ENCODE results near the gene GNG2. TPM values are rescaled to one million over a fixed set of nuclear protein-coding genes. Genes with fewer than 3 reads are reported as not detected.

GNG2 gene
- total RNA-seq, 1 experiment from 2014 or later = 18.9 TPM

GRCh38 chr14:51924600-51924999 is 64.2 kb downstream of the GNG2 start:
- POLR2A ChIA-PET (ENCODE audit: low non-redundant PET) = no interaction called here
- H3K4me3 ChIP-seq (ENCODE audit: low read depth, low read length, poor library complexity, severe bottlenecking) = no peak overlapping the region
- H3K27ac ChIP-seq (ENCODE audit: low read depth, low read length, poor library complexity, severe bottlenecking) = no peak overlapping the region
- no peaks in the 10 kb centered on the region for H3K27me3 ChIP-seq (replicated peaks; ENCODE audit: insufficient read depth, low read depth, low read length, poor library complexity)
- no TSS peak for BruUV-seq (replicated peaks)
- no peak for DNase-seq (ENCODE audit: low spot score)
- CTCF ChIA-PET = no interaction called here
- TF ChIP-seq, protein P1, sequence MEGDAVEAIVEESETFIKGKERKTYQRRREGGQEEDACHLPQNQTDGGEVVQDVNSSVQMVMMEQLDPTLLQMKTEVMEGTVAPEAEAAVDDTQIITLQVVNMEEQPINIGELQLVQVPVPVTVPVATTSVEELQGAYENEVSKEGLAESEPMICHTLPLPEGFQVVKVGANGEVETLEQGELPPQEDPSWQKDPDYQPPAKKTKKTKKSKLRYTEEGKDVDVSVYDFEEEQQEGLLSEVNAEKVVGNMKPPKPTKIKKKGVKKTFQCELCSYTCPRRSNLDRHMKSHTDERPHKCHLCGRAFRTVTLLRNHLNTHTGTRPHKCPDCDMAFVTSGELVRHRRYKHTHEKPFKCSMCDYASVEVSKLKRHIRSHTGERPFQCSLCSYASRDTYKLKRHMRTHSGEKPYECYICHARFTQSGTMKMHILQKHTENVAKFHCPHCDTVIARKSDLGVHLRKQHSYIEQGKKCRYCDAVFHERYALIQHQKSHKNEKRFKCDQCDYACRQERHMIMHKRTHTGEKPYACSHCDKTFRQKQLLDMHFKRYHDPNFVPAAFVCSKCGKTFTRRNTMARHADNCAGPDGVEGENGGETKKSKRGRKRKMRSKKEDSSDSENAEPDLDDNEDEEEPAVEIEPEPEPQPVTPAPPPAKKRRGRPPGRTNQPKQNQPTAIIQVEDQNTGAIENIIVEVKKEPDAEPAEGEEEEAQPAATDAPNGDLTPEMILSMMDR (conservative IDR thresholded peaks at IDR 0.05; ENCODE audit: low read depth, low read length) = no peak
- no peak for TF ChIP-seq EZH2 (IDR thresholded peaks at IDR 0.05; ENCODE audit: borderline replicate concordance, low read depth, low read length, poor library complexity, severe bottlenecking)
- H3K9me3 ChIP-seq (ENCODE audit: low read depth, low read length, poor library complexity, severe bottlenecking) = no peaks in the 10 kb centered on the region
- no peaks in the 10 kb centered on the region for H3K36me3 ChIP-seq (ENCODE audit: insufficient read depth, low read length, poor library complexity, severe bottlenecking)
- intact Hi-C loops (cut with micrococcal nuclease; ENCODE audit: unreplicated experiment) = no loop called here
- peaks cover 11% of the 10 kb centered on the region for H3K4me1 ChIP-seq (ENCODE audit: insufficient read depth, low read length, poor library complexity, severe bottlenecking)

GRCh38 chr14:51925980-51926379 is 65.6 kb downstream of the GNG2 start:
- Histone ChIP-seq H3K4me1 (ENCODE audit: insufficient read depth, low read length, poor library complexity, severe bottlenecking) (peaks cover 11% of the 10 kb centered on the region), H3K27me3 (replicated peaks; ENCODE audit: insufficient read depth, low read depth, low read length, poor library complexity) (no peaks in the 10 kb centered on the region), H3K4me3 (ENCODE audit: low read depth, low read length, poor library complexity, severe bottlenecking) (no peak overlapping the region), H3K9me3 (ENCODE audit: low read depth, low read length, poor library complexity, severe bottlenecking) (no peaks in the 10 kb centered on the region), H3K27ac (ENCODE audit: low read depth, low read length, poor library complexity, severe bottlenecking) (no peak overlapping the region), H3K36me3 (ENCODE audit: insufficient read depth, low read length, poor library complexity, severe bottlenecking) (no peaks in the 10 kb centered on the region)
- no TSS peak for BruUV-seq (replicated peaks)
- intact Hi-C loops (cut with micrococcal nuclease; ENCODE audit: unreplicated experiment) = no loop called here
- TF ChIP-seq, protein P1 (conservative IDR thresholded peaks at IDR 0.05; ENCODE audit: low read depth, low read length) = no peak
- no peak for TF ChIP-seq EZH2 (IDR thresholded peaks at IDR 0.05; ENCODE audit: borderline replicate concordance, low read depth, low read length, poor library complexity, severe bottlenecking)
- ChIA-PET POLR2A (ENCODE audit: low non-redundant PET) (no interaction called here), CTCF (no interaction called here)
- DNase-seq (ENCODE audit: low spot score) = no peak

DNA sequence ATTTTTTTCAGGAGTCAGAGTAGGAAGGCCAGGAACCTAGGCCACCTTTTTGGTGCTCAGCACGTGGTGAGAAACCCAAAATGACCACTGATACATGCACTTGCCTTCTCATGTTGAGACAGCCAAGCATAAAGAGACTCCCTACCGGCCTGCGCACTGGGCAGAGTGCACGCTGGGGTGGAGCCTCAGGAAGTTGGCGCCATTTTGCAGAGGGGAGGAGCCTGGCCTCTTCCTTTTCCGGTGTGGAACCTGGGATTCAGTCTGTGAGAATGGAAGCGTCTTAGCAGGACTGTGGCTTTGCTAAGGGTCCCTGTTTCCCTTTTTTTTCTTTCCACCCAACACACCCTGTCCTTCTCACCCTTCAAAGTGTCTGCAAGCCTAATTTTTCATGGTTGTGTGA is 66.0 kb downstream of the GNG2 start:
- CTCF ChIA-PET = no interaction called here
- Histone ChIP-seq H3K4me3 (ENCODE audit: low read depth, low read length, poor library complexity, severe bottlenecking) (no peak overlapping the region), H3K9me3 (ENCODE audit: low read depth, low read length, poor library complexity, severe bottlenecking) (no peaks in the 10 kb centered on the region), H3K4me1 (ENCODE audit: insufficient read depth, low read length, poor library complexity, severe bottlenecking) (peaks cover 11% of the 10 kb centered on the region), H3K27ac (ENCODE audit: low read depth, low read length, poor library complexity, severe bottlenecking) (no peak overlapping the region), H3K36me3 (ENCODE audit: insufficient read depth, low read length, poor library complexity, severe bottlenecking) (no peaks in the 10 kb centered on the region), H3K27me3 (replicated peaks; ENCODE audit: insufficient read depth, low read depth, low read length, poor library complexity) (no peaks in the 10 kb centered on the region)
- BruUV-seq (replicated peaks) = no TSS peak
- DNase-seq (ENCODE audit: low spot score) = no peak
- intact Hi-C loops (cut with micrococcal nuclease; ENCODE audit: unreplicated experiment) = no loop called here
- TF ChIP-seq, protein P1 (conservative IDR thresholded peaks at IDR 0.05; ENCODE audit: low read depth, low read length) = no peak
- no peak for TF ChIP-seq EZH2 (IDR thresholded peaks at IDR 0.05; ENCODE audit: borderline replicate concordance, low read depth, low read length, poor library complexity, severe bottlenecking)
- POLR2A ChIA-PET (ENCODE audit: low non-redundant PET) = interaction anchor here (0.7 kb wide), 1 partner anchor 84 kb away, joined by 3 read pairs; no protein-coding TSS in a partner anchor
